Tracheal epithelial cell (primary cell): ENCODE results near the gene DYNC1LI2. TPM values are rescaled to one million over a fixed set of nuclear protein-coding genes. Genes with fewer than 3 reads are reported as not detected.

Source experiments
- total RNA-seq: library from RNA; depleted of rRNA; stranded (reverse); fragments of >200 nt; gene quantifications from 2 replicates; pipeline ENCODE4 v1.2.1, GENCODE V29; 2014

DYNC1LI2 gene
- total RNA-seq = 101 and 125 TPM in 2 replicates

DNA sequence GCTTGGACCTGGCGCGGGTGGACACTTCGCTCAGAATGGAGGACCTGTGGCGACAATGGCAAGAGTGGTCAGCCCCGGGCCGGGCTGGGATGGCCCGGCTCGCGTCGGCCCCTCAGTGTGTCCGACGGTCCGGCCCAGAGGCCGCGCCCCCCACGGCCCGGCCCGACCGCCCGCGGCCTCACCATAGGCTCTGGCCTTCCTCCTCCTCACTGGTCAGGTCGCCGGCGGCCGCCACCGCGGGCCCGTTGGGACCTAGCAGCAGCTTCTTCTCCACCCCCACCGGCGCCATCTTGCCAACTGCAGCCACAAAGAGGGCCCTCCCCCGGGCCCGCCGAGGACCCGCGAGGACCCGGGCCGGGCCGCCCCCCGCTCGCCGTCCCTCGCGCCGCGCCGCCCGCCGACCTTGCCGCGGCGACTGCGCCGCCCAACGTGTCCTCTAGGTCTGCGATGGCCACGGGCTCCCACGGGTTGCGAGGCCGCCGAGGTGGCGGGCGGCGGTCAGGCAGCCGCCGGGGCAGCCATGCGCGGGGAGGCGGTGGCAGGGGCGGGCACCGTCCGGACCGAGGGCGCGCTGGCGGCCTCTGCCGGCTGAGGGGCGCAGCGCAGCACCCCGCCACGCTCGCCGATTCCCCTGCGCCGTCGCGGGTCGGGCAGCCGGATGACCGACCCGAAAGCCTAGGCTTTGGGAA is at the start of gene DYNC1LI2:
Gene DYNC1LI2 (minus strand): TSS at position 307 of the 689 bp plus-strand sequence. CDS start 18 bp downstream, at position 289.

DNA sequence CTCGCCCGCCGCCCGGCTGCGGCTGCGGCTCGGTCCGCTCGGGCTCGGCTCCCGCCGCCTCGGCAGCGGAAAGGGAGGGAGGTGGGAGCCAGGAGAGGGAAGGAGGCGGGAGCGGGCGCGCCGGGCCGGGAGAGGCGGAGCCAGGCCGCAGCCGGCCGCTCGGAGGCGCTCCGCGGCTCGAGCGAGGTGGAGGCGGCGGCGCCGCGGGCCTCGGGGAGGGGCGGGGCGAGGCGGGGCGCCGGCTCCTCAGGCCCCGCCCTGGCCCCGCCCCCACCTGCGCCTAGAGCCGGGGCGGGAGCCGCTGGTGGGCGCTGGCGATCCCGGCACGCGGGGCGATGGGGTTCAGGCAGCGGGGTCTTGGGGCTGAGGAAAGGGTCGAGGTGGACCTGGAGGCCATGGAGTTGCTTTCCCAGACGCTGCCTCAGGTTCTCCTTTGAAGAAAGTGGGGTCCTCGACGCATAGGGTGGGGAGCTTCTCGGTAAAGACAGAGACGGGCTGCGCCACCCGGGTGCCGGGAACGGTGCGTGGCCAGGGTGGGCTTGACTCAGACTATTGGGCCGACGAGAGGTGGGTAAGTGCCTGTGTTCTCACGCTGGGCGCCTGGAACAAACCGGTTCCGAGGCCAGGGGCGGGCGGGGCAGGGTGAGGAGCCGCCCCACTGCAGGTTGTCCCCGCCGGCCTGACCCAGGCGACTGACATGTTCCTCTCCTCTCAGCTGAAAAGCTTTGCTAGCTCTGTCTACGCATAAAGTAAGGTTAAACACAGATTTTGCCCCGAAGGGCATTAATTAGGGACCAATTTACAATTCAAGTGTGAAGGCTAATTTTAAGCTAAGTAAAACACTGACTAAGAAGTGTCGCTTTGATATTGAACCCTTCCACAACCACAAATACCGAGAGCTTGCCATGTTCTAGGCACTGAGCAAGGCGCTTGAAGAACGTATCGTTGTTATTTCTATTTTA is 54.5 kb downstream of the DYNC1LI2 start, which contains the start of gene CMTM4:
Gene CMTM4 (minus strand): TSS at position 75 of the 962 bp plus-strand sequence. CDS start 218 bp downstream, outside the sequence.

Other genes starting within 250 kb of the DYNC1LI2 start
- 14.7 and 21.4 TPM in 2 replicates for gene TK2, start 201.5 kb downstream of the DYNC1LI2 start, total RNA-seq
- gene CKLF, start 199.0 kb downstream of the DYNC1LI2 start, total RNA-seq = 16.4 and 72.1 TPM in 2 replicates
- 1.7 TPM in 1 of 2 replicates, not detected in the other for gene CMTM1, start 185.2 kb downstream of the DYNC1LI2 start, total RNA-seq
- gene CMTM2, start 172.1 kb downstream of the DYNC1LI2 start, total RNA-seq = not detected in 2 replicates
- gene CMTM3, start 146.9 kb downstream of the DYNC1LI2 start, total RNA-seq = 0.43 and 15.9 TPM in 2 replicates
- 48.0 and 92.3 TPM in 2 replicates for gene CMTM4, start 54.9 kb downstream of the DYNC1LI2 start, total RNA-seq
- 0.21 and 0.24 TPM in 2 replicates for gene TERB1, start 50.0 kb upstream of the DYNC1LI2 start, total RNA-seq
- 78.6 and 87.2 TPM in 2 replicates for gene NAE1, start 79.4 kb upstream of the DYNC1LI2 start, total RNA-seq
- gene CA7, start 92.8 kb upstream of the DYNC1LI2 start, total RNA-seq = not detected in 2 replicates
- gene PDP2, start 128.9 kb upstream of the DYNC1LI2 start, total RNA-seq = 9.6 and 15.3 TPM in 2 replicates
- 2.1 and 4.3 TPM in 2 replicates for gene CDH16, start 167.3 kb upstream of the DYNC1LI2 start, total RNA-seq
- 62.4 and 118 TPM in 2 replicates for gene RRAD, start 173.9 kb upstream of the DYNC1LI2 start, total RNA-seq
- gene CIAO2B, start 182.8 kb upstream of the DYNC1LI2 start, total RNA-seq = 189 and 217 TPM in 2 replicates
- gene CES2, start 183.9 kb upstream of the DYNC1LI2 start, total RNA-seq = 40.0 and 189 TPM in 2 replicates
- gene CES3, start 209.7 kb upstream of the DYNC1LI2 start, total RNA-seq = 2.7 and 5.3 TPM in 2 replicates
- 1.3 and 2.2 TPM in 2 replicates for gene CES4A, start 237.0 kb upstream of the DYNC1LI2 start, total RNA-seq